Stomach (tissue), 4 donors: Measurements from ENCODE around the gene TENM3.

Experiments
- EP300 ChIP-seq: sonication (generic); formaldehyde crosslinking; IDR thresholded peaks from one replicate; pipeline ENCODE4 v1.6.1; 2017; ENCODE audit warnings: antibody characterized with exemption
- POLR2A ChIP-seq, 4 donors: fragments of 450-650 bp; IDR thresholded peaks; one replicate each; pipeline ENCODE4 v1.6.1; 2016; ENCODE audit warnings: antibody characterized with exemption in 4 of 4, control low read depth in 2 of 4, mild to moderate bottlenecking in 1 of 4, moderate library complexity in 1 of 4
- POLR2AphosphoS5 ChIP-seq, 3 donors: sonication (generic); formaldehyde crosslinking; IDR thresholded peaks; one replicate each; pipeline ENCODE4 v1.6.1; 2016; ENCODE audit warnings: antibody characterized with exemption in 3 of 3
- TF ChIP-seq, protein P1 (sequence below), 7 experiments: fragments of 450-650 bp in 4 of 7; fragments of 200-600 bp in 3 of 7; sonication (generic) in 3 of 7; IDR thresholded peaks; one replicate each; pipeline ENCODE4 v1.5.1; 2016 to 2019; ENCODE audit warnings: antibody characterized with exemption in 7 of 7, control low read depth in 2 of 7, mild to moderate bottlenecking in 1 of 7

DNA sequence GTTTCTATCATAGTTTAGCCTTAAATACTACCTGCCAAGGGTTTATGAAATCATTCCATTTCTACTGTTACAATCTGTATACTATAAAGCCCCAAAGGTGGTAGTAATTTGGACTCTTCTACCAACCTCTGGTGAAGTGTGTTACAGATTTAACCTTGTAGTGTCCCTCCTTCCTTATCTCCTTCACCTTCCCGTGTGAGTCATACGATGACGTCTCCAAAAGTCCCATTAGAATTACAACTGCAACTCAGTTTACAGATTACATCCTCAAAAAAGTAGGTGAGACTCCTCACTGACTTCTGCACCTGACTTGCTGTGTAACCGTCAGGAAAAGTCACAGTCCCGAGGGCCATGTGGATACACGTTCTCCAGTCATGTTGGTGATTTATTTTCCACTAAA lies 455.0 kb downstream of the TENM3 start:
- TF ChIP-seq, protein P1, sequence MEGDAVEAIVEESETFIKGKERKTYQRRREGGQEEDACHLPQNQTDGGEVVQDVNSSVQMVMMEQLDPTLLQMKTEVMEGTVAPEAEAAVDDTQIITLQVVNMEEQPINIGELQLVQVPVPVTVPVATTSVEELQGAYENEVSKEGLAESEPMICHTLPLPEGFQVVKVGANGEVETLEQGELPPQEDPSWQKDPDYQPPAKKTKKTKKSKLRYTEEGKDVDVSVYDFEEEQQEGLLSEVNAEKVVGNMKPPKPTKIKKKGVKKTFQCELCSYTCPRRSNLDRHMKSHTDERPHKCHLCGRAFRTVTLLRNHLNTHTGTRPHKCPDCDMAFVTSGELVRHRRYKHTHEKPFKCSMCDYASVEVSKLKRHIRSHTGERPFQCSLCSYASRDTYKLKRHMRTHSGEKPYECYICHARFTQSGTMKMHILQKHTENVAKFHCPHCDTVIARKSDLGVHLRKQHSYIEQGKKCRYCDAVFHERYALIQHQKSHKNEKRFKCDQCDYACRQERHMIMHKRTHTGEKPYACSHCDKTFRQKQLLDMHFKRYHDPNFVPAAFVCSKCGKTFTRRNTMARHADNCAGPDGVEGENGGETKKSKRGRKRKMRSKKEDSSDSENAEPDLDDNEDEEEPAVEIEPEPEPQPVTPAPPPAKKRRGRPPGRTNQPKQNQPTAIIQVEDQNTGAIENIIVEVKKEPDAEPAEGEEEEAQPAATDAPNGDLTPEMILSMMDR (IDR thresholded peaks at IDR 0.05) = no peak
- no peak for TF ChIP-seq POLR2A (IDR thresholded peaks at IDR 0.05)
- TF ChIP-seq EP300 = no peak
- TF ChIP-seq POLR2AphosphoS5 (IDR thresholded peaks at IDR 0.05) = no peak
